GM18873 (cell line): Measurements from ENCODE around the gene AGMO.
"Not testable (repeated sequence)": the region's sequence is repeated elsewhere in the genome, so short reads cannot be mapped to it uniquely, and the experiment has no call there.

ENCODE experiments used
- ATAC-seq: cut with Tn5 transposase; IDR thresholded peaks from one replicate; pipeline ENCODE4 v1.9.1; 2021; ENCODE audit warnings: mild to moderate bottlenecking, moderate library complexity, moderate number of reproducible peaks; ENCODE audit not compliant: unreplicated experiment, low FRiP score

Gene AGMO

GRCh38 chr7:15560968-15561367, 847 bp downstream of the AGMO start:
- no peak for ATAC-seq

GRCh38 chr7:15559416-15559928, 2.3 kb downstream of the AGMO start:
- ATAC-seq, result no peak

- no peak for ATAC-seq
Measured at GRCh38 chr7:15558756-15559155, 3.1 kb downstream of the AGMO start.

GRCh38 chr7:15557686-15558085, 4.1 kb downstream of the AGMO start:
- ATAC-seq, result no peak

GRCh38 chr7:15557186-15557585, 4.6 kb downstream of the AGMO start:
- ATAC-seq, result no peak

GRCh38 chr7:15556339-15557105, 5.3 kb downstream of the AGMO start:
- ATAC-seq, result no peak

GRCh38 chr7:15555381-15555859, 6.4 kb downstream of the AGMO start:
- ATAC-seq, result no peak

- ATAC-seq, result no peak
Measured at GRCh38 chr7:15554744-15555143, 7.1 kb downstream of the AGMO start.

- no peak for ATAC-seq
Measured at GRCh38 chr7:15554081-15554480, 7.7 kb downstream of the AGMO start.

- ATAC-seq, result not testable (repeated sequence)
Measured at GRCh38 chr7:15547320-15547719, 14.5 kb downstream of the AGMO start.

GRCh38 chr7:15546272-15546792, 15.5 kb downstream of the AGMO start:
- ATAC-seq, result no peak

GRCh38 chr7:15544050-15544449, 17.8 kb downstream of the AGMO start:
- ATAC-seq, result no peak

GRCh38 chr7:15543256-15543655, 18.6 kb downstream of the AGMO start:
- ATAC-seq, result no peak

- no peak for ATAC-seq
Measured at GRCh38 chr7:15527648-15528047, 34.2 kb downstream of the AGMO start.

- no peak for ATAC-seq
Measured at GRCh38 chr7:15525652-15526263, 36.1 kb downstream of the AGMO start.

GRCh38 chr7:15524077-15524476, 37.7 kb downstream of the AGMO start:
- no peak for ATAC-seq

GRCh38 chr7:15517865-15518264, 44.0 kb downstream of the AGMO start:
- ATAC-seq, result not testable (repeated sequence)

GRCh38 chr7:15515252-15515651, 46.6 kb downstream of the AGMO start:
- ATAC-seq, result no peak

GRCh38 chr7:15508258-15508657, 53.6 kb downstream of the AGMO start:
- ATAC-seq, result no peak

GRCh38 chr7:15507708-15508107, 54.1 kb downstream of the AGMO start:
- no peak for ATAC-seq

GRCh38 chr7:15507171-15507570, 54.6 kb downstream of the AGMO start:
- ATAC-seq, result no peak

GRCh38 chr7:15505761-15506160, 56.1 kb downstream of the AGMO start:
- ATAC-seq, result no peak
